Urothelium cell line (cell line): Measurements from ENCODE around the gene CXCL12.

Source experiments
- DNase-seq: peaks from one replicate; pipeline ENCODE4 v3.0.0; 2011; ENCODE audit warnings: low spot score, mixed read lengths
- FAIRE-seq: peaks from 2 replicates; lab custom pipeline; 2011; peaks lifted over from hg19 to GRCh38; lab: Jason Lieb, UNC

The CXCL12 gene

DNA sequence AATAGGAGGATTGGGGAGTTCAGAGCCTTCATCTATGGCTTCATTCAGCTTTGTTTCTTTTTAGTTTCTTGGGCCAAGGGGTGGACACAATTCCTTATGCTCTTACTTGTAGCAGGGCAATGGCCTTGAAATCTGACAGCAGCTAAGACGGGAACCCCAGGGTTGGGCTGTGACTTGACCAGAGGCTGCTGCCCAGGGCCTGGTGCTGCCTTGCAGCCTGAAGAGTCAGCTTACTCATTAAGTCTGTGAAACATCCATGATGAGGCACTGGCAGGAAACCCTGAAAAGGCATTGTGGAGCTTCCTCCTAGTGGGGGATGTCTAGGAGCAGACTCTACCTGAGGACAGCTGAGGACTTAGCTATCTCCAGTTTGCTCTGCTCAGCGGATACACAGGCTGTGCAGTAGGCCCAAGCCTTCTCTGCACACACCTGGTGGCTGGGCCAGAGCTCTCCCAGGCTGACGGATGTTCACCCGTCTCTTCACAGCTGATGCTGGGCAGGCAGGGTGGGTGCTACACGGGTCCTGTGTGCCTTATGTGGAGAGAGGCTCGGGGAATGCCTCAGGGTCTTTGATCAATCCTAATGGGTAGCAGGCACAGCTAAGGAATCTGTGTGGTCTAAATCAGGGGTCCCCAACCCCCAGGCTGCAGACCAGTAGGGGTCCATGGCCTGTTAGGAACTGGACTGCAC is 17.8 kb downstream of the CXCL12 start:
- DNase-seq, result no peak
- FAIRE-seq, result no peak

DNA sequence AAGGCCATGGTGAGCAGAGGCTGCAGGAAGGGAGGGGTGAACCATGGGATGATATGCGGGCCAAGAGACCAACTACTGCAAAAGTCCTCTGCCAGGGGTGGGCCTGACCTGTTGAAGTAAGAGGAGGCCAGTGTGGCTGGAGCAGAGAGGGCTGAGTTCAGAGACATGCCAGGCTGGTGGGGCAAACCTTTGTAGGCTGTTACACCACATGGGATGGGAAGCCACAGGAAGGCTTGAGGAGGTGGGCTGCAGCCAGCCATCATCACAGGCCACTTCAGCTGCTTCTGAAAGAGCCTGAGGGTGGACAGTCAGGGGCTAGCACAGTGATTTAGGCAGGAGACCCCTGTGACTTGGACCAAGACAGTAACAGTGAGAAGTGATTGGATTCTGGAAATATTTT is 20.3 kb downstream of the CXCL12 start:
- no peak for FAIRE-seq
- DNase-seq, result no peak

DNA sequence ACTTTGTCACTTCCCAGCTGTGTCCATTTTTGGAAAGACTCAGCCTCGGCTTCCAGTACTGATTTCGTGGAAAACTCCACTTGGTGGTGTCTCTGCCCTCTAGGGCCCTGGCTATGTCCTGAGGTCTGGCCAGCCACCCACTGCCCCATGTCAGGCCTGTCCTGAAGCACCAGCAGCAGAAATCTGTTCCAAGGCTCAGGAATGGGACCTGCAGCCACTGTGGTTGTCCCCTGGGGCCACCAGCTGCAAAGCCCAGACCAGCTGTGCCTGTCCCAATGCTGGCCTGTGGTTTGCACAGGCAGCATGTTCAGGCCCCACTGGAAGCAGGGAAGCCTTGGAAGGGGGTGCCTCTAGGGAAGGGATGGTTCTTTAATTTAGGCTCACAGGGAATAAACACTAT is 21.2 kb downstream of the CXCL12 start:
- no peak for DNase-seq
- FAIRE-seq, result no peak

DNA sequence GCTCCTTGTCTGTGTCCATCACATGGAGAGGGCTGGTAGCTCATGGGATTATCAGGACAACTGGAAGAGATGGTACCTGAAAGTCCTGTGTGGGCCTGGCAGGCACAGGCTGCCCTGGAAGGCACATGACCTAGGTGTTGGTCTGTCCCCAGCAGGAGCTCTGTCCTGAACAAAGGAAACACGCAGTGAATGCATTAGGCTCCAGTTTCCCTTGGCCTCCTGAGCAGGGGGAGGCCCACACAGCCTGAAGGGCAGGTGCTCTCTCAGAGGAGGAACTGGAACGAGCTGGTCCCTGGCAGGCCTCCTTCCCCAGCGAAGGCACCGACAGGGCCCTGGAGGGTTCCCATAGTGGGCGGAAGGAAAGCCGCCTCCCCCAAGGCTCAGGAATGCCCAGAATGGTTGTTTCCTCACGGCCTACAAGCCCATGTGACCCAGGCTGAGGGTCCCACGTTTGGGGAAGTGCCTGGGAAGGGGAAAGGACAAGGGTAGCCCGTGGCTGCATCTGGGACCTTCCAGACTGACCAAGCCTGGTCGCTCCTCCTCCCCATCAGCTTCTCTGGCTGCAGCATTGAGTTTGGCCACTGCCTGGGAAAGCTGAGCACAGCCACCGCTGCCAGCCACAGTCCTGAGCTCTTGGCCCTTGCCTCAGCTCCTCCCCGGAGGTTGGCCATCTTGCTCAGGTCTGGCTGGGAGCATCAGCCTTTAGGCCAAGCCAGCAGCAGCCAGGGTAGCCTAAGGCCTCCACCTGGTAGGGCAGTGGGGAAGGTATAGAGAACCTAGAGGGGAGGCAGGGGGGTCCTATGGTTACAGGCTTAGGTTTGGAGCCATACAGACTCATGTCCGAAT is 21.8 kb downstream of the CXCL12 start:
- FAIRE-seq (peak; percentile 68), DNase-seq (no peak)

DNA sequence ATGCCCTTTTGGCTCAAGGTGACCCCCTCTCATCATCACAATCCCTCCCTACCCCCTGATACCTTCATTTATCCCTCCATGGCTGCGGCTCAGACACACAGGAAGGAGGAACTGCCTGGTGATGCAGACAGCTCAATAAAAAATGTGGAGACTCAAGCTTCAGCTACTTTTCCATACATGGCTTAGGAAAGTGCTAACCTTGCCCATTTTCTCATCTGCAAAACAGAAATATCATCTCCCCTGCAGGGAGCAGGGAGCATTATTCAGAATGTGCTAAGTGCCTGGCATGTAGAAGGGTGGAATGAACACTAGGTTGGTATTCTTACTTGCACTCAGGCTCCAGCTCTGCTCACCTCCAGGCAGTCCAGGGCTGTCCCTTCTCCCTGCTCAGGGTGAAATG is 23.8 kb downstream of the CXCL12 start:
- DNase-seq, result no peak
- peak; percentile 42 for FAIRE-seq

DNA sequence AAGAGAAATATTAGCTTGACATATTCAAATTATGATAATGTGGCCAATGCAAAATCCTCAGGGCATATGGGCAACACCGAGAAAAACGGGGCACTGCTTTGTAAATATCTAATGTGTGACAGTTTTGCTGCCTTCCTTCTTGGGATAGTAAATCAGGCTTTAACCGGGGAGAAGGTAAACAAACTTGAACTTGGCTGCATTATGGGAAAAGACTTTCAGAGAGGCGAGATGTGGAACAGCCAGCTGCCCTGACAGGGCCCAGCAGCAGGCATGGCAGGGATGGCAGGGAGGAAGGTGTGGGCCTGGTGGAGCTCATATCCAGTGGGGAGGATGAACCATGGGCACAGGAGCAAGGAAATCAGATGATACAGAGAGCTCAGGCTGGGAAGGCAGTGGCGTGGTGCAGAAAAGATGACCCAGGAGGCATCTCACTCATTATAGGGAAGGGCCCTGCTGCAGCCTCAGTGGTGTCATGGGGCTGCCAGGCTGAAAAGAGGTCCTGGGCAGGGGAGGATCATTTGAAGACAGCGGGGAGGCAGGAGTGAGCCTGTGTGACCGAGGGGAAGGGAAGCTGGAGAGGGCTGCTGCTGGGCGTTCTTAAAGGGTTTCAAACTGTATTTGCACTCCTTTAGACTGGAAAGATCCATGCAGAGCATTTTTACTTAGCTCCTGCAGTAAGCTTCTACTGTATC is 26.7 kb downstream of the CXCL12 start:
- DNase-seq (no peak), FAIRE-seq (no peak)

DNA sequence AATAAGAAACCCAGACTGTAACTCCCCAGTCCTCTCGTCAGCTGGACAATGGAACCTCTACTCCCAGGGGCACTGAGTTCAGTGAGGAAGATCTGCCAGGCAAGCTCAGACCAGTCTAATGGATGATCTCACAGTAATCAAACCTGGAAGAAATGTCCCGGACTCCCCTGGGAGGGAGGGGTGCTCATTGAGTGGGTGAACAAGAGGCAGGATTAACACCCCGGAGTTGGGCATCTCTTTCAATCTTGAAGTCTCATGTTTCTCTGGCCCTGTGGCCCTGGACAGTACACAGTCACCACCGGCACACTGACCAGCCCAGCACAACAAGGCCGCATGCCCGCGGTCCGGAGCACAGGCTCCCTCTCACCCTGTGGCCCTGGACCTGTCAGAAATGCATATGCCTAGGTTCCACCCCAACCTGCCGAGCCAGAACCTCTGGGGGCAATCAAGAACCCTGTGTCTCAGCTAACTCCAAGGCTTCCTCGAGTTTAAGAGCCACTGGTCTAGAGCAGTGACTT is 27.8 kb downstream of the CXCL12 start:
- no peak for DNase-seq
- FAIRE-seq, result peak; percentile 35

DNA sequence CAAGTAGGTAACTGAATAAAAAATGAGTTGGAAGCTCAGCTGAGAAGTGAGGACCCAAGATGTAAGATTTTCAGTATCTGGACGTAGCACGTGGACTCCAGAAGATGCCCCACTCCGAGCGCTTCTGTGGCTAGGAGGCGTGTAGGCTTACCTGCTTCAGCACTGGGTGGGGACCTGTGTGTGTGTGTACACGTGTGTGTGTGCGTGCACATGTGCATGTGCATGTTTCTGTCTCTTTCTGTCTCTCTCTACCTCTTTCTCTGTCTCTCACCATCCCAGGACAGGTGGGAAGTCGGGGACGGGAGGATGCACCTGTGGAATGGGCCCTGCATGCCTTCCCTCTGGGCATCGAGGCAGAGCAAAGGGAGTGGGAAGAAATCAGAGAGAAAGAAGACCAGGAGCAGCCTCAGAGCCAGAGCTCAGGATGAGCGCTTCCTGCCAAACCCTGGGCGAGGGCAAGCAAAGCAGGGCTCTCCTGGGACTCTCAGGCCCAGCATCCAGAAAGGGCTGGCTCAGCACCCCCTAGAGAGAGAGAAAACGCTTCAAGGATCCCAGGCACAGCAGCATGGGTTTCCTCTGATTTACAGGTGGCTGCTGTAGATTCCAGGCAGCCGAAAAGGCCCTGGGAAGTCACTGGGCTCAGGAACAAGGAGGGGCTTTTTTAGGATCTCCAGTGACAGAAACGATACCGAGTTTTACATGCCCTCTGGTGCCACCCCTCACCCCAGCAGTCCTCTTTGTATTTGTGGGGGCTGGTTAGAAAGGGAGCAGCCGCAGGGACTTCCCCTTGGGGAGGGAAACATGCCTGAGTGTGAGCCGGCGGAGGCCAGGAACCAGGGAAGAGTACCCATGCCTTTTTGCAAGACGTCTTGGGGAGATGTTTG is 28.5 kb downstream of the CXCL12 start:
- no peak for DNase-seq
- FAIRE-seq, result peak; percentile 5

DNA sequence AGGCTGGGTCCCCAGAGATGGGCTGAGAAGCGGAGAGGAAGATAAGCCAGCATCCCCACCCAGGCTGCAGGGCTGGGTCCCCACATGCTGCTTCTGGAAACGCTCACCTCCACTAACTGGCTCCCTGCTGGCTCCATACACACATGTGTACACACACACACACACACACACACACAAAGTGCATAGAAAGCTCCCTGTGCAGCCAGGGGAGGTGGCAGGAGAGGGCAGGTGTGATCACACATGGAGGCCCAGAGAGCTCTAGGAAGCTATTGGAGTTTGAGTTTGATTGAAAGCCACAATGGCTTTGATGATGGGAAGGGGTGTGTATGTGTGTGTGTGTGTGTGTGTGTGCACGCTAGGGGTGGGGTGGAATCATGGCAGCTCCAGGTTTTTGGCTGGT is 29.3 kb downstream of the CXCL12 start:
- FAIRE-seq, result no peak
- no peak for DNase-seq

DNA sequence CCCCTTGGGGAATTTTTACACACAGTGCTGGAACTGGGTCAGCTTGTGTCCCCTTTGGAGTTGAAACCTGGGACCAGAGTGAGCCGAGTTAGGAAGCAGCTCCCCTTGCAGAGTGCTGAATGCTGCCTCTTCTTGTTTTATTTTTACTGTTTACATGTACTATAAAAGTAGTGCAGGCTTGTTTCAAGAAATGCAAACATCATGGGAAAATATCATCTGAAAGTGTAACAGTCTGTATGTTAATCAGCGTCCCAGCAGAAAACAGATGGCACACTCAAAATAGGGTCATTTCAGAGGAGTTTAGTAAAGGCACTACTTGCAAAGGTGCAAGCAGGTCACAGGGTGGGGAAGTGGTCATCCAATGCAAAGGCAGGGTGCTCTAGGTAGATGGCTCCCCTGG is 30.1 kb downstream of the CXCL12 start:
- no peak for DNase-seq
- no peak for FAIRE-seq

DNA sequence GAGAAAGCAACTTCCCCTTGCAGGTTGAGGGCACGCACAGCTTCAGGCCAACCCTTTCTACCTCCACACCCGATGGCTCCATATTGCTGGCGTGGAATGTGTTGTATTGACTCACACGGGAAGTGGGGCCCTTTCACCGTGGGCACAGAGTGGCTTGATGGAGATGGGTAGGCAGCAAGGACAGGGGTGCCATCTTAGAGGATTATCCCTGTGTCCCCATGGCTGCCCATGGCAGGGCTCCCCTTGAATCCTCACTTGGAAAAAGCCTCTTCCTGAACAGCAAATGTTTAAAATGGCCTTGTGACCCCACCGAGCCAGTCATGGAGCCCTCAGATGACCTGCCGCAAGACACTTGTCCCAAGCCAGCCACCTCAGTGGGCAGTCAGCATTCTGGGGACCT is 31.2 kb downstream of the CXCL12 start:
- FAIRE-seq (peak; percentile 65), DNase-seq (no peak)

DNA sequence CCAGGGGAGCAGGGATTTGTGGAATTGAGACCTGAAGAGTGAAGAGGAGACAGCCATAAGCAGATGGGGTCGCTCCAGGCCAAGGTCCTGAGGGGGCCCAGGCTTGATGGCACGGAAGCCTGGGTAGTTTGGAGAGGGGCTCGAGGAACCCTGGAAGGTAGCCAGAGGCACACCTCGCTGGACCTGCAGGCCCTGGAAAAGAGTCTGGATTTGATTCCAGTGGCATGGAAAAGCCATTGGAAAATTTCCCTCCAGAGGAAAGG is 31.8 kb downstream of the CXCL12 start:
- no peak for FAIRE-seq
- DNase-seq, result no peak

DNA sequence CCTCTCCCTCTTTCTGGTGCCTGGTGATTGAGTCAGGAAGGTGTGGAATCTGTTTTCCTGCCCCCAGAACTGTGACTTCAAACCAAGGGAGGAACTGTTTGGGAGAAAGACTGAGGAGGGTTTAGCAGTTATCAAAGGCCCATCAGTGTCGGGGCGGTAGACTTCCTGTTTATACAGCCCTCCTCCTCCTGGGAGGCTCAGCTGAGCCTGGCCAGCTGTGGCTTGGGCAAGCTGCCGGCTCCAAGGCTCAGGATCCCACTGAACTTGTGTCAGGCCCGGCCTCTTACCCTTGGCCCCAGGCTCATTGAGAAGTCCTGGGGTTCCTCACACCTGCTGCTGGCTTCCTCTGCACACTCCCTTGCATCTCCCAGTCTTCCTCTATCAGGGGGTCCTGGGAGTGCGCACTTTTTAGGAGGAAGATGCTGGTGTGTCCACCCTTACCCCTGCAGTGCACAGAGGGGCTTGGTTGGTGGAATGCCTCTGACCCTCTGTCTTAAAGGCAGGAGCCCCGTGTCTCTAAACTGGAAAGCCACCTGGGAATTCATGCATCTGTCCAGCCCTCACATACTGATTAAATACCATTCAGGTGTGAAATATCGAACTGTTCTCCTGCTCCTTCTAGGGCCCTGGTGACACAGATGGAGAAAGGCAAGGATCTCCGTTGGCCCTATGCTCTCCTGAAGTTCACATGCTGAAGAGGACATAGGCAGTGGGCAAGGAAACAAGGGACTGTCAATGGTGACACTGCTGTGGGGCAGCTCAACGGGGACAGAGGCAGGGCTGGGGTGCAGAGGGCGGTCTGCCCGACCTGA is 32.4 kb downstream of the CXCL12 start:
- DNase-seq, result peak; percentile 33
- peak; percentile 87 for FAIRE-seq

DNA sequence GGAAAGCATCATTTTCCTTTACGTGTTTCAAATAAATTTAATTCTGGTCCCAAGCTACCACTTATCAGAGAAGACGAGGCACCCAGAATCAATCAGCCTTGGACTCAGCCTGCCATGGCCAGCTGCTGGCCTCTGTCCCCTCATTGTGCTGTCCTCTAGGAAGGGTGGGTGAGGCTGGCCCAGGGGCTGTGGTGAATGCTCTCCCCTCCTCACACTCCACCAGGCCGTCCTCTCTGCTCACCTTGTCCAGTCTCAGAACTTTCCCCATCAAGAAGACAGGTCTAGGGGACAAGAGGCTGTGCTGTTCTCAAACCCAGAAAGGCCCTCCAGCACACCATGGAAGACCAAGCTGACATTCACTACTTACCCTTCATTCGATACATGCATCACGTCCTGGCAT is 36.4 kb downstream of the CXCL12 start:
- DNase-seq, result no peak
- FAIRE-seq, result peak; percentile 94

DNA sequence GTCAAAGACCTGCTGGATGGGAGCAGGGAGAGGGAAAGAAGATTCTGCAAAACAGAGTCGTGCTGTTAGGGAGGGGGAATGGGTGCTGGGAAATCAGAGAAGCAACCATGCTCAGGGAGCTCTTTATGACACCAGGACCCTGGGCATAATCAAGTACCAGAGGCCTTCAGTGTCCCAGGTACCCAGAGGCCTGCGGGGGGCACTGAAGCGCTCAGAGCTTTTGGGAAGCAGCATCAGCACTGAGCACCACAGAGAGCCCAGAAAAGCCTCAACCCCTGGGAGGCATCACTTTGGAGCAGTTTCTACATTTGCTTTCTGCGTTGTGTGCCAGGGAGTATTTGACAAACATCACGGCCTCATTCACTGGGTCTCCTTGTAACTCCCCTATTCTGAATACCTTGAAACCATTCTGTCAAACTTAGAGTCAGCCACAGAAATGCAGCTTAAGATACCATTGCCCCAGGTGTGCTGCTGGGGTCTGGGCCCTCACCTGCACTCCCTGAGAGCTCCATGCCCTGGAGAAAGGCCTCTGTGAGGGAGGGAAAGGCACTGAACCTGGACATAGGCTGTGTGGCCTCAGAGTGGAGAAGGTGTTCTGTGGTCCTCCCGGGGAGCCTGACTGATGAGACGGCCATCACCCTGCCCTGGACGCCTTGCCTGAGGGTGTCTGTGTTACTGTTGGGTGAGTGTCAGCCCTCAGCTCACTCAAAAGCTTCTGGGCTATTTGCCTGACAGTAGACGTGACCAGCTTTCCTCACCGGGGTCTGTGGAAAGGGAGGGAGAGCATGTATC is 37.1 kb downstream of the CXCL12 start:
- no peak for DNase-seq
- FAIRE-seq, result no peak

DNA sequence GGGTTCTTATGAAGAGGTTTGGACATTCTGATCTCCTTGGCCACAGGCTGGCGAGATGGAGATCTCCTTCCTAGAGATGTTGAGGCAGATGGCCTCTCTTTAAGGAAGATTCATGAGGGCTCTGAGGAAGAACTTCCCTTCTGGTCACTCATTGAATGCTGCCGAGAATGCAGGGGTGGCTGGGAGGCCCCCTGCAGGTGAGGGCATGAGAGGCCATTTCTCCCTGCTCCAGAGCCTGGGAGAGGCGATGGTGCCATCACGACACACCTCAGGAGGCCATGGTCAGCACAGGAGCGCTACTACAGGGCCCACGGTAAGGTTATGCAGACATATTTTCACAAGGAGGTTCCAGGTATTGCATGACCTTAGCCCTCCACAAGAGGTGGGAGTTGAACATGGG is 40.2 kb downstream of the CXCL12 start:
- DNase-seq (no peak), FAIRE-seq (no peak)

DNA sequence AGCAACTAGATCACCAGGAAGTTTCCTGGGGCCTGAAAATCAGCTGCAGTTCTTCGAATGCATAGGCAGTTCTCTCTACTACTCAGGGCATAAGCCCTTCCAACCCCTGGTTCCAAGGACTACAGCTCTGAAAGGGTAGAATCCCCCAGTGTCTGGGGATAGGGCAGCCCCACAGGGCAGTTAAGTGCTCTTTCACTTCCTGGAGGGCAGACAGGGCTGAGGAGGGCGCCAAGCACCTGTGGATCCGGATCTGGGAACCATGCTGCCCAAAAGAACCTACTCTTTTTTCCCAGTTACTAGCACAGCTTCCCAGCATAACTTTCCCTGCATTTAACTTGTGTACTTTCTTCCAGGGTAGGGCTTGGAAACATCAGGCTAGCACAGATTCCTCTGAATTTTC is 41.1 kb downstream of the CXCL12 start:
- no peak for DNase-seq
- no peak for FAIRE-seq

DNA sequence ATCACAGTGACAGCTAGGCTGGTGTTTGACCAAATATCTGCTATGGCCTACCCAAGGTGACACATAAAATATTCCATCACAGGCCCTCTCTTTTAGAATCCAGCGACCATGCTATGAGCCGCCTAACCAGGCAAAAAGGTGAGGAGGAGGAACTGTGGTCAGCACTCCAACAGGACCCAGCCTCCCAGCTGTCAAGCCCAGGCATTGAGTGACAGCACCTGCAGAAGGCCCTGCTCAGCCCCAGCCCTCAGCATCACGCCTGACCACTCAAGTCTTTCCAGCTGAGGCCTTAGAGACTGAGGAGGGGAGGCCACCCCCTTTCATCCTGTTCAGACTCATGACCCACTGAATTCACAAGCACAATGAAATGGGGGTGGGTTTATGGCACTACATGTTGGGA is 43.0 kb downstream of the CXCL12 start:
- DNase-seq (no peak), FAIRE-seq (peak; percentile 56)

DNA sequence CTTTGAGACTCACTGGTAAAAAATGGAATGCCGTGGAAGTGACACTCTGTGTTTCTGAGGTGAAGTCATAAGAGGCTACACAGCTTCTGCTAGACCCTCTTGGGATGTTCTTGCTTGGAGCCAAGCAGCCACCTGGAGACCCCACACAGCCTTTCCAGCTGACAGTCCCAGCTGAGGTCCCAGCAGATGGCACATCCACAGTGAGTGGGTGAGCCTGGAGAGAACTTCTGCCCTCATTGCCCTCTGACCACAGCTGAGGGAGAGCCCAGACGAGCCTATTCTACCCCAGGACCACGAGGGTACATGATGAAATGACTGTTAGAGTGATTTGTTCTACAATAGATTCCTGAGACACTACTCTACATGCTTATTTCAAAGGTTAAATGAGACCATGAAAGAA is 44.3 kb downstream of the CXCL12 start:
- DNase-seq, result no peak
- FAIRE-seq, result no peak
